Peyer's patch (tissue), 4 donors: ENCODE data around the gene COL26A1.

ENCODE experiments used
- CTCF ChIP-seq, 6 experiments: fragments of 450-650 bp in 4 of 6; fragments of 200-600 bp in 2 of 6; sonication (generic) in 1 of 6; IDR thresholded peaks; one replicate each; pipeline ENCODE4 v1.5.1; 2017 to 2019; ENCODE audit warnings: antibody characterized with exemption in 6 of 6, mild to moderate bottlenecking in 3 of 6, moderate library complexity in 1 of 6
- POLR2A ChIP-seq, 2 donors: fragments of 450-650 bp; IDR thresholded peaks; one replicate each; pipeline ENCODE4 v1.5.1; 2017; ENCODE audit warnings: antibody characterized with exemption in 2 of 2, mild to moderate bottlenecking in 2 of 2, moderate library complexity in 2 of 2

DNA sequence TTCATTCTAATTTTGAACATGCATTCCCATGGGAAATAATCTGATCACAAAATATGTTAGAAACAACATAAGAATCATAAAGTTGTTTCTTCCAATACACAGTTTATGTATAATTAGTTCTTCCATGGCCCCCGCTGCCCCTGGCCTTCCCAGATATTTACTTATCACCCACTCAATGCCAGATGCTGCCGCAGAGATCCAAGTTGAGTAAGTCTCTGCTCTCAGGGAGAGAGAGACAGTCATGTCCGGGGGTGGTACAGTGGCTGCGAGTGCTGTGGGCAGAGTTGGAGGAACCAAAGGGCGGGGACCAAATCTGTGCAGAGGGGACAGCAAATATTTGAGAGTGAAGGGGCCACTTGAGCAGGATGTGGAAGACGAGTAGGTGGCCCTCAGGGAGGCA is 37.1 kb downstream of the COL26A1 start:
- no peak for TF ChIP-seq CTCF (IDR thresholded peaks at IDR 0.05)
- TF ChIP-seq POLR2A (IDR thresholded peaks at IDR 0.05): no peak
